GM12878 (cell line): ENCODE measurements around the gene PDSS1. TPM values are rescaled to one million over a fixed set of nuclear protein-coding genes. Genes with fewer than 3 reads are reported as not detected.
A peak's percentile ranks its signal among the peaks of the same experiment; 100 is the strongest.
"Not testable (repeated sequence)": the region's sequence is repeated elsewhere in the genome, so short reads cannot be mapped to it uniquely, and the experiment has no call there.

Experiments
- ATAC-seq: fragments of 200-7000 bp; cut with Tn5 transposase; 3 replicates; pipeline ENCODE4 v1.9.1; 2020; ENCODE audit warnings: mild to moderate bottlenecking, moderate library complexity
- BruUV-seq: library from RNA; stranded (reverse); fragments of 400-500 nt; replicated peaks from 2 replicates; lab custom pipeline; 2021; lab: Mats Ljungman, UMichigan
- CTCF ChIA-PET: fragments of 300-600 bp; sonication (Branson Sonifier 250); formaldehyde crosslinking; extraction: SDS; loops from one replicate; lab custom pipeline; 2021; ENCODE audit warnings: inconsistent platforms; lab: Yijun Ruan, JAX
- POLR2A ChIA-PET: fragments of 350-600 bp; formaldehyde crosslinking; extraction: SDS; loops from one replicate; lab custom pipeline; 2021; ENCODE audit warnings: inconsistent platforms; lab: Charles Lee
- RAD21 ChIA-PET: fragments of 300-600 bp; sonication (Branson Sonifier 250); formaldehyde crosslinking; loops from one replicate; lab custom pipeline; 2023; ENCODE audit warnings: antibody characterized with exemption; ENCODE audit not compliant: unreplicated experiment; lab: Charles Lee
- SMC1A ChIA-PET: fragments of 300-600 bp; sonication (Branson Sonifier 250); formaldehyde crosslinking; loops from one replicate; lab custom pipeline; 2023; ENCODE audit not compliant: unreplicated experiment, uncharacterized antibody; lab: Charles Lee
- DNase-seq: peaks from one replicate; pipeline ENCODE4 v3.0.0-alpha.2; 2011; ENCODE audit warnings: low read depth, low spot score
- FAIRE-seq: peaks from 3 replicates; lab custom pipeline; 2011; peaks lifted over from hg19 to GRCh38; lab: Jason Lieb, UNC
- H2AFZ ChIP-seq: 2 replicates; pipeline ENCODE4 v1.6.0; 2011; ENCODE audit warnings: low read depth, low read length, control low read depth; ENCODE audit not compliant: control insufficient read depth
- H3K27ac ChIP-seq: 2 replicates; pipeline ENCODE4 v1.5.1; 2011; ENCODE audit warnings: control low read depth; ENCODE audit not compliant: control insufficient read depth, insufficient read depth
- H3K27me3 ChIP-seq, 2 experiments: replicated peaks in 1 of 2; 2 replicates each; pipeline versions ENCODE4 v1.6.0 to v1.6.1; 2011; ENCODE audit warnings: low read length in 1 of 2; ENCODE audit not compliant: control insufficient read depth in 2 of 2, insufficient read depth in 2 of 2
- H3K36me3 ChIP-seq, 2 experiments: 2 replicates each; pipeline ENCODE4 v1.5.1; 2011; ENCODE audit warnings: low read length in 1 of 2; ENCODE audit not compliant: control insufficient read depth in 2 of 2, insufficient read depth in 2 of 2
- H3K4me1 ChIP-seq: 2 replicates; pipeline ENCODE4 v1.6.1; 2011; ENCODE audit warnings: mild to moderate bottlenecking, low read length, moderate library complexity, mixed read lengths; ENCODE audit not compliant: control insufficient read depth, insufficient read depth
- H3K4me2 ChIP-seq: 2 replicates; pipeline ENCODE4 v1.6.0; 2011; ENCODE audit warnings: control low read depth; ENCODE audit not compliant: control insufficient read depth, insufficient read depth
- H3K4me3 ChIP-seq: fragments of 200-600 bp; sonication (generic); 2 replicates; pipeline ENCODE4 v1.5.1; 2016
- H3K79me2 ChIP-seq: 2 replicates; pipeline ENCODE4 v1.6.0; 2011; ENCODE audit warnings: low read length; ENCODE audit not compliant: control insufficient read depth, insufficient read depth
- H3K9ac ChIP-seq: 2 replicates; pipeline ENCODE4 v1.8.0; 2011; ENCODE audit warnings: low read length, control low read depth, mixed read lengths; ENCODE audit not compliant: control insufficient read depth, insufficient read depth
- H3K9me3 ChIP-seq: replicated peaks from 3 replicates; pipeline ENCODE4 v1.5.1; 2011; ENCODE audit warnings: mild to moderate bottlenecking, low read length; ENCODE audit not compliant: control insufficient read depth, insufficient read depth
- H4K20me1 ChIP-seq: 2 replicates; pipeline ENCODE4 v1.6.0; 2011; ENCODE audit not compliant: control insufficient read depth, insufficient read depth
- BCL11A ChIP-seq: IDR thresholded peaks from 2 replicates; pipeline ENCODE4 v1.6.1; 2011; ENCODE audit warnings: low read depth, low read length
- CHD4 ChIP-seq: fragments of 200-600 bp; sonication (generic); IDR thresholded peaks from 2 replicates; pipeline ENCODE4 v1.6.1; 2016; ENCODE audit warnings: mild to moderate bottlenecking
- DPF2 ChIP-seq: fragments of 450-650 bp; IDR thresholded peaks from 2 replicates; pipeline ENCODE4 v1.6.1; 2017; ENCODE audit warnings: mild to moderate bottlenecking
- GABPA ChIP-seq: IDR thresholded peaks from 2 replicates; pipeline ENCODE4 v1.6.1; 2014; ENCODE audit warnings: antibody characterized with exemption, low read depth, mild to moderate bottlenecking, inconsistent platforms
- HCFC1 ChIP-seq: fragments of 150-350 bp; IDR thresholded peaks from 2 replicates; pipeline ENCODE4 v1.6.1; 2014; ENCODE audit warnings: low read length
- IKZF2 ChIP-seq, 2 experiments: fragments of 450-650 bp; IDR thresholded peaks; 2 replicates each; pipeline ENCODE4 v1.6.1; 2017; ENCODE audit warnings: mild to moderate bottlenecking in 2 of 2, moderate library complexity in 2 of 2
- NR2C2 ChIP-seq: IDR thresholded peaks from 2 replicates; pipeline ENCODE4 v1.6.1; 2011; ENCODE audit warnings: borderline replicate concordance, low read depth; ENCODE audit not compliant: control insufficient read depth, insufficient read length
- NRF1 ChIP-seq: conservative IDR thresholded peaks from 2 replicates; pipeline ENCODE4 v1.6.1; 2011; ENCODE audit warnings: mild to moderate bottlenecking, low read depth, low read length, improper control_type of control experiment
- SREBF2 ChIP-seq: IDR thresholded peaks from 2 replicates; pipeline ENCODE4 v1.6.1; 2012; ENCODE audit warnings: mild to moderate bottlenecking, low read length
- TAF1 ChIP-seq: IDR thresholded peaks from 2 replicates; pipeline ENCODE4 v1.6.1; 2011; ENCODE audit warnings: mild to moderate bottlenecking, low read depth, low read length, borderline replicate concordance
- ZNF687 ChIP-seq: fragments of 450-650 bp; IDR thresholded peaks from 2 replicates; pipeline ENCODE4 v1.6.1; 2017; ENCODE audit warnings: mild to moderate bottlenecking, moderate library complexity
- WGBS: methylation state at CpG from one replicate; pipeline ENCODE4 v1.1.6; 2016; ENCODE audit warnings: low lambda C conversion rate; ENCODE audit not compliant: insufficient replicate concordance, insufficient coverage; ENCODE audit errors: missing lambda C conversion rate; 5-methylcytosine and 5-hydroxymethylcytosine counted together
- in situ Hi-C: fragments of 300-500 bp; cut with MboI; formaldehyde crosslinking; loops from 9 replicates; pipeline ENCODE4 v1.14.3; 2018; ENCODE audit warnings: mixed read lengths
- intact Hi-C: fragments of 100-400 bp; cut with micrococcal nuclease; formaldehyde crosslinking; loops from one replicate; pipeline ENCODE4 v1.14.2; 2022; ENCODE audit not compliant: unreplicated experiment
- polyA plus RNA-seq, 11 experiments: library from polyadenylated mRNA; depleted of rRNA in 4 of 11; unstranded in 6 of 11; stranded (reverse) in 5 of 11; fragments of >200 nt; fragmentation: Nextera tagmentation in 4 of 11; fragmentation: Illumina TruSeq in 1 of 11; extraction: Ambion mirVana in 4 of 11; extraction: Trizol in 1 of 11; gene quantifications; 1 replicate in 1 of 11; 2 replicates in 10 of 11; pipeline versions ENCODE4 v1.2.1 to v1.2.3, GENCODE V29; 2011 to 2016; ENCODE audit warnings: inconsistent platforms in 2 of 11, missing spikeins in 2 of 11, low read depth in 1 of 11
- total RNA-seq, 4 experiments: library from RNA; depleted of rRNA in 3 of 4; stranded (reverse); fragments of >200 nt in 3 of 4; fragmentation: Illumina TruSeq in 1 of 4; extraction: Trizol in 1 of 4; gene quantifications; 2 replicates each; pipeline versions ENCODE4 v1.2.1 to v1.2.3, GENCODE V29; 2013 to 2021
- TF ChIP-seq, protein P1 (sequence below): fragments of 450-650 bp; IDR thresholded peaks from 2 replicates; pipeline ENCODE4 v1.6.1; 2017; ENCODE audit warnings: mild to moderate bottlenecking, low read depth, inconsistent platforms; ENCODE audit not compliant: poor library complexity, severe bottlenecking
- TF ChIP-seq, protein P2 (sequence below): fragments of 450-650 bp; IDR thresholded peaks from 2 replicates; pipeline ENCODE4 v1.6.1; 2016; ENCODE audit warnings: mild to moderate bottlenecking

The PDSS1 gene
- total and polyA plus RNA-seq, 10 of the 15 experiments (the other 5 are each of a cell fraction or from before 2014, with no cell fraction given), result 12.2 to 48.2 (median 35.9) TPM

DNA sequence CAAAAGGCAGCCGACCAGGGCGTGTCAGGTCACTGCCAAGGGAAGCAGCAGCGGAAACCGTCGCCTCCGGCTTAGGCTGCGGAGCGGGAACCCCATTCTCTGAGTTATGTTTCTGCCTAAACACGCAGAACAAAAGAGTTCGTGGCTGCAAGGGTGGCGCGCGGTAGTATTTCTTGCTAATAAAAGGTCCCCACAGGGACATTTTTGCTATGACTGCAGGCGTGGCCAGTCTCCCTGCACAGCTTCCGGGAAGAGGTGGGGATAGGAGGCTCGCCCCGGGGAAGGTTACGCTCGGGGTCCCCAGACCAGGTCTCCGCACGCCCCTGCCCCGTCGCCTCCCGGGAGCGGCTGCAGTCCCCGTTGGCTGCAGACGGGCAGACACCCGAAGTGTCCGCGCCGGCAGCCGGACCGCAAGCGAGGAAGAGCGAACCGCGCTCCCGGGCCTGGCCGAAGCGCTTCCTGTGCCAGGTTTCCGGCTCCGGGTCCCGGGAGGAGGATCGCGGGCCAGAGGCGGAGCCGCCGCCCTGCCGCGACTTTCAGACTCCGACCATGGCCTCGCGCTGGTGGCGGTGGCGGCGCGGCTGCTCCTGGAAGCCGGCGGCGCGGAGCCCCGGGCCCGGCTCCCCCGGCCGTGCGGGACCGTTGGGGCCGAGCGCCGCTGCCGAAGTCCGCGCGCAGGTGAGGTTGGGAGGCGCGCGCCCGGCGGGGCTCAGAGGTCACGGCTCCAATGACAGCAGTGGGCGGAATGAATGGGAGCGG lies at the start of gene PDSS1 (continued):
- TF ChIP-seq, protein P1, sequence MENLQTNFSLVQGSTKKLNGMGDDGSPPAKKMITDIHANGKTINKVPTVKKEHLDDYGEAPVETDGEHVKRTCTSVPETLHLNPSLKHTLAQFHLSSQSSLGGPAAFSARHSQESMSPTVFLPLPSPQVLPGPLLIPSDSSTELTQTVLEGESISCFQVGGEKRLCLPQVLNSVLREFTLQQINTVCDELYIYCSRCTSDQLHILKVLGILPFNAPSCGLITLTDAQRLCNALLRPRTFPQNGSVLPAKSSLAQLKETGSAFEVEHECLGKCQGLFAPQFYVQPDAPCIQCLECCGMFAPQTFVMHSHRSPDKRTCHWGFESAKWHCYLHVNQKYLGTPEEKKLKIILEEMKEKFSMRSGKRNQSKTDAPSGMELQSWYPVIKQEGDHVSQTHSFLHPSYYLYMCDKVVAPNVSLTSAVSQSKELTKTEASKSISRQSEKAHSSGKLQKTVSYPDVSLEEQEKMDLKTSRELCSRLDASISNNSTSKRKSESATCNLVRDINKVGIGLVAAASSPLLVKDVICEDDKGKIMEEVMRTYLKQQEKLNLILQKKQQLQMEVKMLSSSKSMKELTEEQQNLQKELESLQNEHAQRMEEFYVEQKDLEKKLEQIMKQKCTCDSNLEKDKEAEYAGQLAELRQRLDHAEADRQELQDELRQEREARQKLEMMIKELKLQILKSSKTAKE, result no peak
- TF ChIP-seq NR2C2 (no peak), ZNF687 (peak; percentile 78), HCFC1 (peak; percentile 64), GABPA (peak; percentile 95), DPF2 (peak; percentile 74), NRF1 (no peak), CHD4 (no peak), TAF1 (peak; percentile 49; the same call in 1 of the 2 replicates), BCL11A (no peak), IKZF2 (IDR thresholded peaks at IDR 0.05) (peak in 1 of 2 experiments; percentile 28; a peak in 1 of 4 replicates), SREBF2 (peak; percentile 44; the same call in 1 of the 2 replicates)
- TF ChIP-seq, protein P2, sequence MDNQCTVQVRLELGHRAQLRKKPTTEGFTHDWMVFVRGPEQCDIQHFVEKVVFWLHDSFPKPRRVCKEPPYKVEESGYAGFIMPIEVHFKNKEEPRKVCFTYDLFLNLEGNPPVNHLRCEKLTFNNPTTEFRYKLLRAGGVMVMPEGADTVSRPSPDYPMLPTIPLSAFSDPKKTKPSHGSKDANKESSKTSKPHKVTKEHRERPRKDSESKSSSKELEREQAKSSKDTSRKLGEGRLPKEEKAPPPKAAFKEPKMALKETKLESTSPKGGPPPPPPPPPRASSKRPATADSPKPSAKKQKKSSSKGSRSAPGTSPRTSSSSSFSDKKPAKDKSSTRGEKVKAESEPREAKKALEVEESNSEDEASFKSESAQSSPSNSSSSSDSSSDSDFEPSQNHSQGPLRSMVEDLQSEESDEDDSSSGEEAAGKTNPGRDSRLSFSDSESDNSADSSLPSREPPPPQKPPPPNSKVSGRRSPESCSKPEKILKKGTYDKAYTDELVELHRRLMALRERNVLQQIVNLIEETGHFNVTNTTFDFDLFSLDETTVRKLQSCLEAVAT, result peak; percentile 39; the same call in 1 of the 2 replicates

DNA sequence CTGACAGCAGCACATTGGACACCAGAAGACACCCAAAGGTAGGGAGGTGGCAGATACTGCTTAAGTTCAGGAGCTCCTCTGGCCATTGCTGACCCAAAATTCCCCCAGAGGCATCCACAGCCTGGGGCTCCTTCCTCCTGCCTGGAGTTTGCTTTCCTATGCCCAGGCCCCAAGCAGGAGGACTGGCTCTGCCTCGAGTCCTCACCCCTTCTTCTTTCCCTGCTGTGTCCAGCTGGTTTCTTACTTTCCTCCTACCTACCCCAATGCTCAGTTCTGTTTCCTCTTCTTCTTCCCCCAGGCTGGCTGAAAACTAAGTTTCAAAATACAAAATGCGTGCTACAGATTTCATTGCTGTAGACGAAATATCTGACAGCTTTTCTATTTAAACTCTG lies 49.3 kb upstream of the PDSS1 start:
- H2AFZ ChIP-seq, H3K9me3 ChIP-seq, BruUV-seq, H3K79me2 ChIP-seq, POLR2A ChIA-PET, DNase-seq, ATAC-seq, H3K4me3 ChIP-seq, intact Hi-C loops, FAIRE-seq, H3K27me3 ChIP-seq, H3K4me1 ChIP-seq, H3K9ac ChIP-seq, H4K20me1 ChIP-seq, H3K4me2 ChIP-seq, RAD21 ChIA-PET, H3K27ac ChIP-seq, H3K36me3 ChIP-seq, in situ Hi-C loops: not testable (repeated sequence)
- SMC1A ChIA-PET, result interaction anchor here (0.6 to 1.4 kb wide), 2 partner anchors 248 to 314 kb away, joined by 3 to 5 read pairs; no protein-coding TSS in a partner anchor
- CTCF ChIA-PET, result interaction anchor here (1.1 to 3.0 kb wide), 3 partner anchors 47 to 314 kb away, joined by 3 to 9 read pairs (median 4); no protein-coding TSS in a partner anchor
- WGBS, result 40% methylated on average over 3 of the region's 3 CpGs
